H9 (cell line): Measurements from ENCODE around the gene GPR107. TPM values are rescaled to one million over a fixed set of nuclear protein-coding genes. Genes with fewer than 3 reads are reported as not detected.

Experiments used
- DNase-seq: peaks from one replicate; pipeline ENCODE4 v3.0.0-alpha.2; 2017
- H2AFZ ChIP-seq: one replicate; pipeline ENCODE4 v1.6.1; 2013; ENCODE audit warnings: mild to moderate bottlenecking, low read length, control low read depth, moderate library complexity
- H2AK5ac ChIP-seq: 2 replicates; pipeline ENCODE4 v1.6.1; 2013; ENCODE audit warnings: low read length, control low read depth, mixed read lengths; ENCODE audit not compliant: insufficient read length
- H2BK120ac ChIP-seq: one replicate; pipeline ENCODE4 v1.6.1; 2013; ENCODE audit warnings: low read depth, mild to moderate bottlenecking, low read length, control low read depth, inconsistent platforms; ENCODE audit not compliant: poor library complexity, severe bottlenecking
- H2BK12ac ChIP-seq: 2 replicates; pipeline ENCODE4 v1.6.1; 2013; ENCODE audit warnings: low read length, control low read depth, mixed read lengths, low read depth; ENCODE audit not compliant: insufficient read length
- H2BK15ac ChIP-seq: 2 replicates; pipeline ENCODE4 v1.6.1; 2013; ENCODE audit warnings: low read depth, low read length, control low read depth
- H2BK20ac ChIP-seq: one replicate; pipeline ENCODE4 v1.6.1; 2013; ENCODE audit warnings: low read depth, mild to moderate bottlenecking, low read length, control low read depth, inconsistent platforms; ENCODE audit not compliant: poor library complexity, severe bottlenecking
- H2BK5ac ChIP-seq: 2 replicates; pipeline ENCODE4 v1.6.1; 2013; ENCODE audit warnings: low read length, control low read depth, mixed read lengths; ENCODE audit not compliant: insufficient read length
- H3K14ac ChIP-seq: 2 replicates; pipeline ENCODE4 v1.6.1; 2013; ENCODE audit warnings: low read length, control low read depth; ENCODE audit not compliant: insufficient read depth
- H3K18ac ChIP-seq: 2 replicates; pipeline ENCODE4 v1.6.1; 2013; ENCODE audit warnings: low read depth, mild to moderate bottlenecking, mixed read lengths, low read length, control low read depth; ENCODE audit not compliant: insufficient read length
- H3K23ac ChIP-seq: 2 replicates; pipeline ENCODE4 v1.6.1; 2013; ENCODE audit warnings: low read length, control low read depth, mixed read lengths, low read depth; ENCODE audit not compliant: insufficient read length
- H3K23me2 ChIP-seq: 2 replicates; pipeline ENCODE4 v1.6.1; 2013; ENCODE audit warnings: low read depth, mild to moderate bottlenecking, mixed read lengths, low read length, control low read depth; ENCODE audit not compliant: insufficient read length, poor library complexity, severe bottlenecking
- H3K27ac ChIP-seq: 2 replicates; pipeline ENCODE4 v1.5.1; 2013; ENCODE audit warnings: low read length, control low read depth, mixed read lengths, low read depth; ENCODE audit not compliant: insufficient read length
- H3K27me3 ChIP-seq: 2 replicates; pipeline ENCODE4 v1.6.1; 2013; ENCODE audit warnings: low read length, control low read depth, inconsistent platforms; ENCODE audit not compliant: insufficient read depth
- H3K4ac ChIP-seq: 2 replicates; pipeline ENCODE4 v1.6.1; 2013; ENCODE audit warnings: low read depth, mild to moderate bottlenecking, control low read depth, inconsistent platforms, low read length, moderate library complexity
- H3K4me1 ChIP-seq: 2 replicates; pipeline ENCODE4 v1.6.1; 2013; ENCODE audit warnings: low read length, control low read depth, inconsistent platforms; ENCODE audit not compliant: insufficient read depth
- H3K4me2 ChIP-seq: 2 replicates; pipeline ENCODE4 v1.6.1; 2013; ENCODE audit warnings: low read length, control low read depth, mixed read lengths; ENCODE audit not compliant: insufficient read length, insufficient read depth
- H3K56ac ChIP-seq: 2 replicates; pipeline ENCODE4 v1.6.1; 2013; ENCODE audit warnings: low read depth, mild to moderate bottlenecking, mixed read lengths, low read length, control low read depth; ENCODE audit not compliant: insufficient read length
- H3K79me1 ChIP-seq: 2 replicates; pipeline ENCODE4 v1.6.1; 2013; ENCODE audit warnings: low read depth, mild to moderate bottlenecking, moderate library complexity, low read length, control low read depth, inconsistent platforms; ENCODE audit not compliant: insufficient read depth, poor library complexity, severe bottlenecking
- H3K79me2 ChIP-seq: 2 replicates; pipeline ENCODE4 v1.6.1; 2013; ENCODE audit warnings: low read length, control low read depth, inconsistent platforms; ENCODE audit not compliant: insufficient read depth
- H3K9ac ChIP-seq: 2 replicates; pipeline ENCODE4 v1.6.1; 2013; ENCODE audit warnings: low read length, control low read depth, mixed read lengths; ENCODE audit not compliant: insufficient read length; ENCODE audit errors: extremely low read depth
- H3K9me3 ChIP-seq: one replicate; pipeline ENCODE4 v1.6.1; 2013; ENCODE audit warnings: low read depth, low read length, inconsistent platforms; ENCODE audit not compliant: control insufficient read depth
- H3T11ph ChIP-seq: one replicate; pipeline ENCODE4 v1.6.1; 2013; ENCODE audit warnings: mild to moderate bottlenecking, low read length, control low read depth, inconsistent platforms
- H4K20me1 ChIP-seq: one replicate; pipeline ENCODE4 v1.6.1; 2013; ENCODE audit not compliant: control insufficient read depth, insufficient read length, insufficient read depth
- H4K5ac ChIP-seq: 2 replicates; pipeline ENCODE4 v1.6.1; 2013; ENCODE audit warnings: low read depth, mild to moderate bottlenecking, mixed read lengths, low read length, control low read depth; ENCODE audit not compliant: insufficient read length
- H4K8ac ChIP-seq: replicated peaks from 2 replicates; pipeline ENCODE4 v1.6.1; 2013; ENCODE audit warnings: low read length, control low read depth, mixed read lengths, low read depth; ENCODE audit not compliant: insufficient read length
- H4K91ac ChIP-seq: 2 replicates; pipeline ENCODE4 v1.6.1; 2013; ENCODE audit warnings: low read depth, mild to moderate bottlenecking, moderate library complexity, mixed read lengths, low read length, control low read depth; ENCODE audit not compliant: insufficient read length
- H3K27ac Mint-ChIP-seq, 3 experiments: 2 replicates in 2 of 3; 3 replicates in 1 of 3; pipeline ENCODE4 v1.8.0; 2020 to 2021; ENCODE audit warnings: mixed read lengths in 3 of 3, mild to moderate bottlenecking in 1 of 3, moderate library complexity in 1 of 3
- H3K27me3 Mint-ChIP-seq: 2 replicates; pipeline ENCODE4 v1.8.0; 2021; ENCODE audit warnings: low read depth, mild to moderate bottlenecking, moderate library complexity, mixed read lengths
- H3K36me3 Mint-ChIP-seq, 3 experiments: 2 replicates in 2 of 3; 3 replicates in 1 of 3; pipeline ENCODE4 v1.8.0; 2020 to 2021; ENCODE audit warnings: low read depth in 3 of 3, mixed read lengths in 3 of 3; ENCODE audit not compliant: insufficient read depth in 1 of 3
- H3K4me1 Mint-ChIP-seq, 2 experiments: 2 replicates each; pipeline ENCODE4 v1.8.0; 2020; ENCODE audit warnings: mixed read lengths in 2 of 2
- H3K4me3 Mint-ChIP-seq, 2 experiments: 2 replicates in 1 of 2; 3 replicates in 1 of 2; pipeline ENCODE4 v1.8.0; 2020 to 2021; ENCODE audit warnings: mild to moderate bottlenecking in 2 of 2, mixed read lengths in 2 of 2, moderate library complexity in 1 of 2
- H3K9me3 Mint-ChIP-seq, 2 experiments: 2 replicates in 1 of 2; 3 replicates in 1 of 2; pipeline ENCODE4 v1.8.0; 2020; ENCODE audit warnings: mild to moderate bottlenecking in 2 of 2, mixed read lengths in 2 of 2, moderate library complexity in 1 of 2
- CTCF ChIP-seq: fragments of 200-600 bp; sonication (generic); conservative IDR thresholded peaks from 3 replicates; pipeline ENCODE4 v1.8.0; 2021; ENCODE audit warnings: antibody characterized with exemption, mild to moderate bottlenecking
- WGBS: extraction: QIAGEN DNeasy Blood & Tissue Kit; methylation state at CpG from one replicate; pipeline ENCODE4 v1.1.7; 2013; ENCODE audit warnings: missing lambda C conversion rate, low lambda C conversion rate, mixed read lengths; ENCODE audit not compliant: insufficient read length; ENCODE audit errors: extremely low coverage; 5-methylcytosine and 5-hydroxymethylcytosine counted together
- total RNA-seq: library from RNA; stranded (reverse); gene quantifications from 2 replicates; pipeline ENCODE4 v1.2.1, GENCODE V29; 2021

Gene GPR107
- total RNA-seq, 1 experiment from 2014 or later = 38.0 TPM

GRCh38 chr9:130128733-130129431, 75.2 kb downstream of the GPR107 start:
- H3K9me3 ChIP-seq = no peaks in the 10 kb centered on the region
- H3K79me2 ChIP-seq = no peaks in the 10 kb centered on the region
- H4K20me1 ChIP-seq = no peaks in the 10 kb centered on the region
- no peak overlapping the region for H2BK5ac ChIP-seq
- H4K91ac ChIP-seq = no peak overlapping the region
- no peaks in the 10 kb centered on the region for H3K27me3 ChIP-seq
- H3K23ac ChIP-seq = no peak overlapping the region
- no peaks in the 10 kb centered on the region for H3K79me1 ChIP-seq
- peaks cover 0 to 10% of the 10 kb centered on the region in 2 experiments; a peak in 3 of 4 replicates for H3K4me1 Mint-ChIP-seq
- no peak overlapping the region; a peak in 1 of 7 replicates for H3K27ac Mint-ChIP-seq
- no peak overlapping the region for H3K56ac ChIP-seq
- H2AFZ ChIP-seq = no peak overlapping the region
- H2BK120ac ChIP-seq = no peak overlapping the region
- no peak for TF ChIP-seq CTCF
- no peak overlapping the region for H3K4me2 ChIP-seq
- no peak overlapping the region for H2AK5ac ChIP-seq
- no CpG with 5 or more reads among the region's 14 CpGs for WGBS
- H3K4me3 Mint-ChIP-seq = no peak overlapping the region
- H3T11ph ChIP-seq = no peak overlapping the region
- H3K9me3 Mint-ChIP-seq = no peaks in the 10 kb centered on the region
- H2BK20ac ChIP-seq = no peak overlapping the region
- no peak overlapping the region for H3K18ac ChIP-seq
- H3K14ac ChIP-seq = no peak overlapping the region
- H3K9ac ChIP-seq = no peak overlapping the region
- H2BK12ac ChIP-seq = no peak overlapping the region
- no peak overlapping the region for H4K8ac ChIP-seq
- no peaks in the 10 kb centered on the region for H3K23me2 ChIP-seq
- DNase-seq = no peak
- peaks cover 0 to 57% (median 39%) of the 10 kb centered on the region in 3 experiments; a peak in 5 of 7 replicates for H3K36me3 Mint-ChIP-seq
- H3K27ac ChIP-seq = no peak overlapping the region
- no peaks in the 10 kb centered on the region for H3K4me1 ChIP-seq
- H4K5ac ChIP-seq = no peak overlapping the region
- no peaks in the 10 kb centered on the region for H3K27me3 Mint-ChIP-seq
- no peak overlapping the region for H2BK15ac ChIP-seq
- no peak overlapping the region for H3K4ac ChIP-seq
